HCT116 (cell line): ENCODE data around the gene APOB. TPM values are rescaled to one million over a fixed set of nuclear protein-coding genes. Genes with fewer than 3 reads are reported as not detected.

ENCODE experiments used
- ATAC-seq: fragments of 200-7000 bp; cut with Tn5 transposase; 2 replicates; pipeline ENCODE4 v1.9.1; 2020; ENCODE audit warnings: mild to moderate bottlenecking, moderate library complexity
- BruUV-seq: library from RNA; stranded (reverse); fragments of 400-500 nt; replicated peaks from 2 replicates; lab custom pipeline; 2021; lab: Mats Ljungman, UMichigan
- CTCF ChIA-PET: fragments of 300-600 bp; sonication (Branson Sonifier 250); formaldehyde crosslinking; loops from one replicate; lab custom pipeline; 2021; ENCODE audit warnings: antibody characterized with exemption; lab: Charles Lee
- POLR2A ChIA-PET: fragments of 300-600, 350-600 bp; sonication (Branson Sonifier 250); formaldehyde crosslinking; loops from one replicate; lab custom pipeline; 2021; ENCODE audit warnings: antibody characterized with exemption; lab: Charles Lee
- RAD21 ChIA-PET, 2 experiments: fragments of 300-600 bp; sonication (Branson Sonifier 250); formaldehyde crosslinking; loops; one replicate each; lab custom pipeline; 2023; ENCODE audit warnings: low total read pairs in 2 of 2; ENCODE audit not compliant: uncharacterized antibody in 2 of 2, unreplicated experiment in 2 of 2, low non-redundant PET in 1 of 2; lab: Charles Lee
- DNase-seq: peaks from one replicate; pipeline ENCODE4 v3.0.0-alpha.2; 2010; ENCODE audit warnings: low read depth, low spot score
- H2AFZ ChIP-seq: fragments of 200-600 bp; shearing (Covaris generic), sonication (generic); 2 replicates; pipeline ENCODE4 v1.6.1; 2017; ENCODE audit warnings: low read depth, mixed run types, mixed read lengths, antibody characterized with exemption, low read length; ENCODE audit not compliant: poor library complexity, severe bottlenecking
- H3K27ac ChIP-seq: 2 replicates; pipeline ENCODE4 v1.5.1; 2012; ENCODE audit warnings: low read depth, low read length
- H3K27me3 ChIP-seq: fragments of 200-600 bp; sonication (generic); 2 replicates; pipeline ENCODE4 v1.6.1; 2016; ENCODE audit warnings: mixed run types, low read length, mixed read lengths; ENCODE audit not compliant: insufficient read depth
- H3K36me3 ChIP-seq, 2 experiments: fragments of 200-500 bp in 1 of 2; fragments of 200-600 bp in 1 of 2; sonication (Bioruptor generic) in 1 of 2; sonication (generic) in 1 of 2; 2 replicates each; pipeline versions ENCODE4 v1.5.1 to v1.6.1; 2014 to 2016; ENCODE audit warnings: low read length in 2 of 2, inconsistent platforms in 1 of 2, mixed read lengths in 1 of 2, mixed run types in 1 of 2; ENCODE audit not compliant: insufficient read depth in 2 of 2, control insufficient read depth in 1 of 2
- H3K4me1 ChIP-seq, 2 experiments: fragments of 200-600 bp in 1 of 2; sonication (generic) in 1 of 2; 2 replicates each; pipeline versions ENCODE4 v1.5.1 to v1.6.1; 2012 to 2017; ENCODE audit warnings: low read length in 2 of 2, inconsistent platforms in 1 of 2, mild to moderate bottlenecking in 1 of 2, mixed read lengths in 1 of 2, mixed run types in 1 of 2, moderate library complexity in 1 of 2; ENCODE audit not compliant: insufficient read depth in 2 of 2, control insufficient read depth in 1 of 2
- H3K4me2 ChIP-seq: fragments of 200-600 bp; sonication (generic); 2 replicates; pipeline ENCODE4 v1.6.1; 2017; ENCODE audit warnings: mixed run types, low read length, mixed read lengths
- H3K4me3 ChIP-seq, 2 experiments: fragments of 200-600 bp in 1 of 2; sonication (generic) in 1 of 2; replicated peaks in 1 of 2; 2 replicates each; pipeline ENCODE4 v1.5.1; 2011 to 2016; ENCODE audit warnings: low read length in 2 of 2, control low read depth in 1 of 2, low read depth in 1 of 2, mild to moderate bottlenecking in 1 of 2, mixed read lengths in 1 of 2, mixed run types in 1 of 2
- H3K79me2 ChIP-seq: fragments of 200-600 bp; sonication (generic); 2 replicates; pipeline ENCODE4 v1.6.1; 2017; ENCODE audit warnings: mild to moderate bottlenecking, mixed run types, low read length, moderate library complexity, mixed read lengths; ENCODE audit not compliant: insufficient read depth
- H3K9ac ChIP-seq: fragments of 200-600 bp; sonication (generic); 2 replicates; pipeline ENCODE4 v1.6.1; 2016; ENCODE audit warnings: low read length, mixed read lengths
- H3K9me2 ChIP-seq: fragments of 200-600 bp; sonication (generic), shearing (Covaris generic); 2 replicates; pipeline ENCODE4 v1.6.1; 2017; ENCODE audit warnings: mixed run types, mild to moderate bottlenecking, moderate library complexity; ENCODE audit not compliant: insufficient read depth
- H3K9me3 ChIP-seq, 2 experiments: fragments of 200-500 bp in 1 of 2; fragments of 200-600 bp in 1 of 2; sonication (Bioruptor generic) in 1 of 2; sonication (generic) in 1 of 2; 2 replicates each; pipeline ENCODE4 v1.6.1; 2014 to 2017; ENCODE audit warnings: low read length in 2 of 2, mixed read lengths in 2 of 2, inconsistent platforms in 1 of 2, low read depth in 1 of 2, mild to moderate bottlenecking in 1 of 2, mixed run types in 1 of 2, moderate library complexity in 1 of 2; ENCODE audit not compliant: control insufficient read depth in 1 of 2, insufficient read depth in 1 of 2
- H4K20me1 ChIP-seq: fragments of 200-600 bp; sonication (generic), shearing (Covaris generic); 2 replicates; pipeline ENCODE4 v1.6.1; 2017; ENCODE audit warnings: mixed run types, mild to moderate bottlenecking, moderate library complexity; ENCODE audit not compliant: insufficient read depth
- ATF3 ChIP-seq: IDR thresholded peaks from 2 replicates; pipeline ENCODE4 v1.6.1; 2012
- CEBPB ChIP-seq: IDR thresholded peaks from 2 replicates; pipeline ENCODE4 v1.6.1; 2012; ENCODE audit warnings: low read depth
- ELF1 ChIP-seq: IDR thresholded peaks from 2 replicates; pipeline ENCODE4 v1.6.1; 2012; ENCODE audit warnings: low read depth, borderline replicate concordance
- EZH2 ChIP-seq: fragments of 200-600 bp; sonication (generic); IDR thresholded peaks from 2 replicates; pipeline ENCODE4 v1.6.1; 2017; ENCODE audit warnings: antibody characterized with exemption, mixed run types
- MAX ChIP-seq: IDR thresholded peaks from 2 replicates; pipeline ENCODE4 v1.6.1; 2012
- POLR2A ChIP-seq: IDR thresholded peaks from 2 replicates; pipeline ENCODE4 v1.7.0; 2011; ENCODE audit warnings: borderline replicate concordance; ENCODE audit not compliant: insufficient read depth, insufficient read length; ENCODE audit errors: extremely low read depth
- POLR2AphosphoS5 ChIP-seq: IDR thresholded peaks from 2 replicates; pipeline ENCODE4 v1.6.1; 2011; ENCODE audit warnings: mild to moderate bottlenecking, low read depth, low read length, moderate library complexity
- RAD21 ChIP-seq: IDR thresholded peaks from 2 replicates; pipeline ENCODE4 v1.6.1; 2012; ENCODE audit warnings: low read depth, mild to moderate bottlenecking
- SIN3A ChIP-seq: IDR thresholded peaks from 2 replicates; pipeline ENCODE4 v1.6.1; 2012; ENCODE audit warnings: low read depth
- SP1 ChIP-seq: IDR thresholded peaks from 2 replicates; pipeline ENCODE4 v1.6.1; 2012; ENCODE audit warnings: low read depth
- TCF7L2 ChIP-seq: IDR thresholded peaks from 2 replicates; pipeline ENCODE4 v1.7.0; 2011; ENCODE audit warnings: borderline replicate concordance, inconsistent platforms; ENCODE audit not compliant: insufficient read depth, insufficient read length; ENCODE audit errors: extremely low read depth
- YY1 ChIP-seq: IDR thresholded peaks from 2 replicates; pipeline ENCODE4 v1.6.1; 2011; ENCODE audit warnings: low read length, low read depth, moderate library complexity, mild to moderate bottlenecking; ENCODE audit not compliant: insufficient replicate concordance; ENCODE audit errors: extremely low read depth
- ZNF274 ChIP-seq: fragments of 200-500 bp; sonication (Bioruptor generic); IDR thresholded peaks from 2 replicates; pipeline ENCODE4 v1.6.1; 2014; ENCODE audit warnings: mild to moderate bottlenecking, low read depth, low read length, inconsistent platforms
- intact Hi-C: fragments of 100-400 bp; cut with micrococcal nuclease; formaldehyde crosslinking; loops from 2 replicates; pipeline ENCODE4 v1.10.0; 2022
- total RNA-seq: library from RNA; stranded (reverse); gene quantifications from one replicate; pipeline ENCODE4 v1.2.1, GENCODE V29; 2021; ENCODE audit not compliant: unreplicated experiment
- TF ChIP-seq, protein P1 (sequence below), 3 experiments: fragments of 200-600 bp in 1 of 3; sonication (generic) in 1 of 3; IDR thresholded peaks in 2 of 3; conservative IDR thresholded peaks in 1 of 3; 2 replicates each; pipeline ENCODE4 v1.5.1; 2012 to 2017; ENCODE audit warnings: low read depth in 2 of 3, low read length in 2 of 3, antibody characterized with exemption in 1 of 3, borderline replicate concordance in 1 of 3, control low read depth in 1 of 3, mild to moderate bottlenecking in 1 of 3, mixed read lengths in 1 of 3, mixed run types in 1 of 3, moderate library complexity in 1 of 3; ENCODE audit not compliant: insufficient read depth in 1 of 3
- TF ChIP-seq, protein P2 (sequence below): IDR thresholded peaks from 2 replicates; pipeline ENCODE4 v1.6.1; 2012; ENCODE audit warnings: low read depth

The APOB gene
- total RNA-seq, 1 experiment from 2014 or later = 1.6 TPM

DNA sequence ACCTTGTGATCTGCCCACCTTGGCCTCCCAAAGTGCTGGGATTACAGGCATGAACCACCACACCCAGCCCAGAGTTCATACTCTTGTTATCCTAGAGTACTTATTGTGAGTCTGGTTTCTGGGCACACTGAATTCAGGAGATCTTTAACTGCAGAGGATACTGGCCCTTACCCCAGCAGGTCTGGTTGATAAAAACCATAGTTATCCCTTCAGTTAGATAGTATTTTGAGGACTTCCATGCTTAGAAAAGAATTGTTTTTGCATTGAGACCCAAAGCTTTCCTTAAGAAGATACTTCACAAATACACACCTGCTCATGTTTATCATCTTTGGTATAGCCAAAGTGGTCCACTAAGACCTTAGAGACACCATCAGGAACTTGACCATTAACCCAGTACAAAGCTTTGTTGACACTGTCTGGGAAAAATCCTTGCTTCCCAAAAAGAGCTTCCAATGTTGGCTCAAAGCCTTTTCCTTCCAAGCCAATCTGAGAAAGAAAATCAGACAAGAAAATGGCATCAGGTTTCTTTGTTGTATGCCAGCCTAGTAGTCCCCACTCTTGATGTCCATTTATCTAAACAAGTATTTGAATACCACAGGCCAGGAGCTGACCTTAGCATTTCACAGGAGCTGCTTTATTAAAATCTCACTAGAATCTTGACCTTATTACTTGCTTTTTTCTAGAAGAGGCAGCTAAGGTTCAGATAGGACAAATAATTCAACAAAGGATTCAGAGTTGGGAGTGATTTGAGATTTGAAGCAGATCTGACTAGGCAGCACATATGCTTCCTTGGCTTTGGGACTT, 17.2 kb downstream of the APOB start (continued):
- TF ChIP-seq, protein P1, sequence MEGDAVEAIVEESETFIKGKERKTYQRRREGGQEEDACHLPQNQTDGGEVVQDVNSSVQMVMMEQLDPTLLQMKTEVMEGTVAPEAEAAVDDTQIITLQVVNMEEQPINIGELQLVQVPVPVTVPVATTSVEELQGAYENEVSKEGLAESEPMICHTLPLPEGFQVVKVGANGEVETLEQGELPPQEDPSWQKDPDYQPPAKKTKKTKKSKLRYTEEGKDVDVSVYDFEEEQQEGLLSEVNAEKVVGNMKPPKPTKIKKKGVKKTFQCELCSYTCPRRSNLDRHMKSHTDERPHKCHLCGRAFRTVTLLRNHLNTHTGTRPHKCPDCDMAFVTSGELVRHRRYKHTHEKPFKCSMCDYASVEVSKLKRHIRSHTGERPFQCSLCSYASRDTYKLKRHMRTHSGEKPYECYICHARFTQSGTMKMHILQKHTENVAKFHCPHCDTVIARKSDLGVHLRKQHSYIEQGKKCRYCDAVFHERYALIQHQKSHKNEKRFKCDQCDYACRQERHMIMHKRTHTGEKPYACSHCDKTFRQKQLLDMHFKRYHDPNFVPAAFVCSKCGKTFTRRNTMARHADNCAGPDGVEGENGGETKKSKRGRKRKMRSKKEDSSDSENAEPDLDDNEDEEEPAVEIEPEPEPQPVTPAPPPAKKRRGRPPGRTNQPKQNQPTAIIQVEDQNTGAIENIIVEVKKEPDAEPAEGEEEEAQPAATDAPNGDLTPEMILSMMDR (IDR thresholded peaks at IDR 0.05 in 2 of 3, conservative IDR thresholded peaks at IDR 0.05 in 1 of 3; ENCODE audit: borderline replicate concordance in 1 of 3, insufficient read depth in 1 of 3, low read depth in 2 of 3, low read length in 2 of 3) = no peak
- TF ChIP-seq SP1 = no peak
- no peak for TF ChIP-seq SIN3A

DNA sequence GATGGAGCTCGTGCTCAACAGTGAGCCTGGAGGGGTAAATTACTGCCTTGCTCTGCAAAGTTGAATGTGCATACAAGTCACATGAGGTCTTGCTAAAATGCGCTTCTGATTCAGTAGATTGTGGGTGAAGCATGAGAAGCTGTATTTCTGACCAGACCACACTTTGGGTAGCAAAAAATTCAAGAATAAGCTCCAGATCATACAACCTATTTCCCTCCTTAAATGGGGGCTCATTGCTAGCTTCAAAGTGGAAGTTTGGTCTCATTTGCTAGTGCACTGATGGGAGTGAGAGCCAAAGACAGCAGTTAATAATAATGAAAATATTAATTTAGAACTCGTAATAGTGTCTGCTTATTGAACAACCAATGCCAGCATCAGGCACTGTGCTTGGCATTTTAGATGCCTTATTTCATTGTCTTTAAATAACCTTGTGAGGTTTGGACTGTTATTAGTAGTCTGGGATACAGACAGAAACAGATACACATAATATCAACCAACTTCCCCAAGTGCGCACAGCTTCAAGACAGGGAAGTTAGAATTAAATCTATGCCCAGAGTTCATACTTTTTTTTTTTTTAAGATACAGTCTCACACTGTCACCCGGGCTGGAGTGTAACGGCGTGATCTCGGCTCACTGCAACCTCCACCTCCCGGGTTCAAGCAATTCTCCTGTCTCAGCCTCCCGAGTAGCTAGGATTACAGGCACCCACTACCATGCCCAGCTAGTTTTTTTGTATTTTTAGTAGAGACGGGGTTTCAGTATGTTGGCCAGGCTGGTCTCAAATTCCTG, 18.0 kb downstream of the APOB start:
- peaks cover 39% of the 10 kb centered on the region for H3K27me3 ChIP-seq
- DNase-seq = no peak
- no peaks in the 10 kb centered on the region for H4K20me1 ChIP-seq
- no peaks in the 10 kb centered on the region for H3K36me3 ChIP-seq
- no peaks in the 10 kb centered on the region for H3K9me2 ChIP-seq
- CTCF ChIA-PET = interaction anchor here (1.2 to 3.1 kb wide), 3 partner anchors 245 to 365 kb away, joined by 3 to 31 read pairs (median 15); no protein-coding TSS in a partner anchor
- POLR2A ChIA-PET = no interaction called here
- no peaks in the 10 kb centered on the region for H3K4me1 ChIP-seq
- no peak overlapping the region for H2AFZ ChIP-seq
- H3K4me2 ChIP-seq = no peak overlapping the region
- TF ChIP-seq POLR2AphosphoS5 = no peak
- no peak for TF ChIP-seq CEBPB
- TF ChIP-seq EZH2 = no peak
- TF ChIP-seq, protein P2, sequence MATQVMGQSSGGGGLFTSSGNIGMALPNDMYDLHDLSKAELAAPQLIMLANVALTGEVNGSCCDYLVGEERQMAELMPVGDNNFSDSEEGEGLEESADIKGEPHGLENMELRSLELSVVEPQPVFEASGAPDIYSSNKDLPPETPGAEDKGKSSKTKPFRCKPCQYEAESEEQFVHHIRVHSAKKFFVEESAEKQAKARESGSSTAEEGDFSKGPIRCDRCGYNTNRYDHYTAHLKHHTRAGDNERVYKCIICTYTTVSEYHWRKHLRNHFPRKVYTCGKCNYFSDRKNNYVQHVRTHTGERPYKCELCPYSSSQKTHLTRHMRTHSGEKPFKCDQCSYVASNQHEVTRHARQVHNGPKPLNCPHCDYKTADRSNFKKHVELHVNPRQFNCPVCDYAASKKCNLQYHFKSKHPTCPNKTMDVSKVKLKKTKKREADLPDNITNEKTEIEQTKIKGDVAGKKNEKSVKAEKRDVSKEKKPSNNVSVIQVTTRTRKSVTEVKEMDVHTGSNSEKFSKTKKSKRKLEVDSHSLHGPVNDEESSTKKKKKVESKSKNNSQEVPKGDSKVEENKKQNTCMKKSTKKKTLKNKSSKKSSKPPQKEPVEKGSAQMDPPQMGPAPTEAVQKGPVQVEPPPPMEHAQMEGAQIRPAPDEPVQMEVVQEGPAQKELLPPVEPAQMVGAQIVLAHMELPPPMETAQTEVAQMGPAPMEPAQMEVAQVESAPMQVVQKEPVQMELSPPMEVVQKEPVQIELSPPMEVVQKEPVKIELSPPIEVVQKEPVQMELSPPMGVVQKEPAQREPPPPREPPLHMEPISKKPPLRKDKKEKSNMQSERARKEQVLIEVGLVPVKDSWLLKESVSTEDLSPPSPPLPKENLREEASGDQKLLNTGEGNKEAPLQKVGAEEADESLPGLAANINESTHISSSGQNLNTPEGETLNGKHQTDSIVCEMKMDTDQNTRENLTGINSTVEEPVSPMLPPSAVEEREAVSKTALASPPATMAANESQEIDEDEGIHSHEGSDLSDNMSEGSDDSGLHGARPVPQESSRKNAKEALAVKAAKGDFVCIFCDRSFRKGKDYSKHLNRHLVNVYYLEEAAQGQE = no peak
- TF ChIP-seq ZNF274 = no peak
- TF ChIP-seq SP1 = no peak
- no peak for TF ChIP-seq ELF1
- no peak for TF ChIP-seq TCF7L2
- no peak for TF ChIP-seq MAX
- no peak for TF ChIP-seq SIN3A
- TF ChIP-seq RAD21 = no peak
- no peak for TF ChIP-seq POLR2A
- no peak for TF ChIP-seq YY1
- TF ChIP-seq ATF3 = no peak
- ATAC-seq = no peak
- H3K9ac ChIP-seq = no peak overlapping the region
- no peaks in the 10 kb centered on the region for H3K79me2 ChIP-seq
- no peaks in the 10 kb centered on the region for H3K9me3 ChIP-seq
- H3K27ac ChIP-seq = no peak overlapping the region
- RAD21 ChIA-PET = no interaction called here
- intact Hi-C loops = no loop called here
- no TSS peak for BruUV-seq
- no peak overlapping the region for H3K4me3 ChIP-seq
